GM13976 (cell line): ENCODE results near the gene AQP4.

Experiments
- DNase-seq: peaks from one replicate; pipeline ENCODE4 v3.0.0; 2012; ENCODE audit warnings: low spot score
- in situ Hi-C: fragments of 300-500 bp; cut with MboI; formaldehyde crosslinking; loops from one replicate; pipeline ENCODE4 v1.12.0; 2022; ENCODE audit warnings: low sequenced_read_pairs, mixed read lengths, inconsistent platforms; ENCODE audit not compliant: unreplicated experiment
- TF ChIP-seq, protein P1 (sequence below): IDR thresholded peaks from 2 replicates; pipeline ENCODE4 v1.5.1; 2012; ENCODE audit warnings: borderline replicate concordance, mild to moderate bottlenecking; ENCODE audit not compliant: insufficient read depth; ENCODE audit errors: extremely low read depth, missing control alignments, control extremely low read depth

AQP4 gene

DNA sequence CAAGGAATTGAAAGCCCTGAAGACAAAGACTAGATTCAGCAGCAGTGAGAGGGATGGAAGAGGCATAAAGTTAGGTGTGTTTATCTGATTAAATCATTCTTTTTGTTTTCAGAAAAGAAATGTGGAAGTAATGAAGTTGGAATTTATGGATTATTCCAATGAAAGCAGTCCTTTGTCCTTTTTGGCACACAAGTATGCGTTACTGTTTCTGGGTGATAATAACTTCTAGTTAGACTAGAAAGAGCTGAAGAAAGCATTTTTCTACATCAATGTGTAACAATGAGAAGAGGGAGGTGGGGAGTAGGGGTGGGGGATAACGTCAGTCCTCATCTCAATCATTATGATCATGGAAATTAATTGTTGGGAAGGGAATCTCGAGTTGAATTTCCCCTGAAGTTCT, 53.0 kb downstream of the AQP4 start:
- in situ Hi-C loops, result no loop called here
- TF ChIP-seq, protein P1, sequence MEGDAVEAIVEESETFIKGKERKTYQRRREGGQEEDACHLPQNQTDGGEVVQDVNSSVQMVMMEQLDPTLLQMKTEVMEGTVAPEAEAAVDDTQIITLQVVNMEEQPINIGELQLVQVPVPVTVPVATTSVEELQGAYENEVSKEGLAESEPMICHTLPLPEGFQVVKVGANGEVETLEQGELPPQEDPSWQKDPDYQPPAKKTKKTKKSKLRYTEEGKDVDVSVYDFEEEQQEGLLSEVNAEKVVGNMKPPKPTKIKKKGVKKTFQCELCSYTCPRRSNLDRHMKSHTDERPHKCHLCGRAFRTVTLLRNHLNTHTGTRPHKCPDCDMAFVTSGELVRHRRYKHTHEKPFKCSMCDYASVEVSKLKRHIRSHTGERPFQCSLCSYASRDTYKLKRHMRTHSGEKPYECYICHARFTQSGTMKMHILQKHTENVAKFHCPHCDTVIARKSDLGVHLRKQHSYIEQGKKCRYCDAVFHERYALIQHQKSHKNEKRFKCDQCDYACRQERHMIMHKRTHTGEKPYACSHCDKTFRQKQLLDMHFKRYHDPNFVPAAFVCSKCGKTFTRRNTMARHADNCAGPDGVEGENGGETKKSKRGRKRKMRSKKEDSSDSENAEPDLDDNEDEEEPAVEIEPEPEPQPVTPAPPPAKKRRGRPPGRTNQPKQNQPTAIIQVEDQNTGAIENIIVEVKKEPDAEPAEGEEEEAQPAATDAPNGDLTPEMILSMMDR, result no peak
- DNase-seq, result no peak

DNA sequence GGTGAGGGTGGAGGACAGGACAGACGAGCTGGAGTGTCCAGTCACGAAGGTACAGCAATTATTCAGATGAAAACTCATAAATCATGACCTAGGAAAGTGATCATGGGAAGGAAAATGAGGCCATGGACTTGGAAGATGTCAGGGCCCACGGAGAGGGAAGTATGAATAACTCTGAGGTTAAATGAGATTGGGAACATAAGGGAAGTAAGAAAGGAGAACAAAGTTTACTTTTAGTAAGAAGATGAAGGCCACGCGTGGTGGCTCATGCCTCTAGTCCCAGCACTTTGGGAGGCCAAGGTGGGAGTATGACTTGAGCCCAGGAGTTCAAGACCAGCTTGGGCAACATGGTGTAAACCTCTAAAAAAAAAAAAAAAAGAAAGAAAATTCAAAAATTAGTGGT, 56.2 kb downstream of the AQP4 start:
- no peak for DNase-seq

DNA sequence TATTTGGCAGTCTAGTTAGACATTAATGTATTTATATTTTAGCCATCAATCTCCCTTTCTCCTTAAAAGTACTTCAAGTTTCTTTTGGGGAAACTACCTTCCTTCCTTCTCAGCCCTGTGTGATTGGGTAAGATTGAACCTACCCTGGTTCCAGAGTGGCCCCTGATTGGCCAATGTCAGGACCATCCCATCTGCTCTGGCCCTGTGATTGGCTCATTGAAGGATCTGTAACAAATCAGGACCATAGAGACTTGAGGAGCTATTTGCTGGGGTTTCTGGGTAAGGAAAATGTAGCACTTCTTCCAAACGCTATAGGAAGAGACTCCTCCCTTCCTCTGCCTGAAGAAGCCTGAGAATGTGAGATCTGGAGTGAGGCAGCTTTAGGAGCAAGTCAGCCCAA, 59.3 kb downstream of the AQP4 start:
- in situ Hi-C loops, result no loop called here
- no peak for DNase-seq
- TF ChIP-seq, protein P1, result no peak

More for the DNA sequence above, 56.2 kb downstream of the AQP4 start:
- TF ChIP-seq, protein P1, result no peak
- in situ Hi-C loops, result no loop called here

DNA sequence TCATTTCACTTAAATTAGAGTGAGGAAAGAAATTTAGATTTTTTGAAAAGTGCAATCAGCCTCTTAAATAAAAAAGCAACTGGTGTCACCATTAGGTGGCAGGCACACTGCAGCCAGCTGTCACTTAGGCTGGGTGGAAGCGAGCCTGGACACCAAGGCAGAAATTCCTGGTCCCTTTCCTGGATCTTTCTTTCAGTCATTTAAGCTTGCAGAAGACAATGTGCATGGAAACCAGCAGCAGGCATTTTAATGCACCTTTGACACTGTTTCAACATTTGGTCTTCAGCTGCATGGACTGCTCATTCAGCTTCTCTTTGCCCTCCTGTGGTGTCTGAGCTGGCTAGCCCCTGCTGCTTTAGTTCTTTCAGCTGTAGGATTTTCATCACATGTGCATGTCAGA, 61.0 kb downstream of the AQP4 start:
- in situ Hi-C loops, result no loop called here

DNA sequence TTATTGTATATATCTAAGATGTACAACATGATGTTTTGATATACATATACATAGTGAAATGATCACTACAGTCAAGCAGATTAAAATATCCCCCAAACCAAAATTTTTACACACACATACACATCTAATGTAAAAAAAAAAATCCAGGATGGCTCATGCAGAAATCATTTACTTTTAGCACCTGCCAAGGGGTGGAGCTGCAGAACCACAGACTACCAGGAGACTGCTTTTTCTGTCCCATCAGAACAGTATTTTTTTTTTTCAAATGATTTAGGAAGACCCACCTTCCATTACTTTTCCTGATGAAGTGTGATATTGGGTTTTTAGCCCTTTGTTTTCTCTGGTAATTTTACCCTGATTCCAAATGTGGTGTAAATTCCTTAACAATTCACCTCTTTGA, 61.9 kb downstream of the AQP4 start:
- TF ChIP-seq, protein P1, result no peak
- in situ Hi-C loops, result no loop called here
- no peak for DNase-seq

More for the DNA sequence above, 61.0 kb downstream of the AQP4 start:
- TF ChIP-seq, protein P1, result no peak
- no peak for DNase-seq

DNA sequence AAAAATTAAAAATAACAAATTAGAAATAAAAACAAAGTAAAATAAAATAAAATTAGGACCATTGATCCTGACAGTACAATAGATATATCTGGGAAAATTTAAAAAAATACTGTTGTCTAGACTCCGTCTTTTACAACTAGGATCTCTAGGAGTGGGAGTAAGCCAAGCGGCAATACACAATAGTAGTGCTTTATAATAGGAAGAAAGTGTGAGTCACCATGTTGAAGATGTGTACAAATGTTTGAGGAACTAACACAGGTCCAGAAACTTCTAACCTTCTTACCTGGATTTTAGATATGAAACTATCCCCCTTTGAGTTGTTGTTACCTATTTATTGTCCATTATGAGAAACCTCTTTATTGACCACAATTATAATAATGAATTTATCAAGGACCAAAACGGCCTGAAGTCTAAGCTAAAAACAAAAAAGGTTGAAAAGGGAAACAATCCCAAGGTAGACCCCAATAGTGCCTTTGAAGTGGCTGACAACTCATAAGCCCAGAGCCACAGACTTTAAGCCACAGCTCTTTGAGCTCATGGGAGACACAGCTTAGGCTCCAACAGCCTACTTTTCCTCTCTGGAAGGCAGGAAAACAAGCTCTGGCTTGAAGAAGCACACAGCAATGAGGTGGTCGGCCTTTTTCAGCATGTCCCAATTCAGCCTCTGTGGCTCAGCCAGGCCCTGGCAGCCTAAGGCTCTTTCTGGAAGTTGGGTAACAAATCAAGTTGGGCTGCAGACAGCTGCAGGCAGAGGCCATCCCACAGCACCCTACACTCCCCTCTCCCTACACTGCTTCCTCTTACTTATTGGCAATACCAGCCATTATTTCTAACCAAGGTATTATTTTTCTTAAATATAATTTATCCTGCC, 62.9 kb downstream of the AQP4 start:
- DNase-seq, result no peak
- in situ Hi-C loops, result no loop called here
- TF ChIP-seq, protein P1, result no peak
